Activated CD4-positive, alpha-beta T cell treated with anti-CD3 and anti-CD28 coated beads, Interleukin-10, Interleukin-2, amounts not matched to agents 100 ng/mL and 50 ng/mL, durations not matched to agents 16 hours and 8 hours (primary cell): ENCODE data around the gene TNFRSF21.
"Not testable (repeated sequence)": the region's sequence is repeated elsewhere in the genome, so short reads cannot be mapped to it uniquely, and the experiment has no call there.

Source experiments
- DNase-seq: peaks from one replicate; pipeline ENCODE4 v3.0.0-alpha.2; 2020

Gene TNFRSF21

DNA sequence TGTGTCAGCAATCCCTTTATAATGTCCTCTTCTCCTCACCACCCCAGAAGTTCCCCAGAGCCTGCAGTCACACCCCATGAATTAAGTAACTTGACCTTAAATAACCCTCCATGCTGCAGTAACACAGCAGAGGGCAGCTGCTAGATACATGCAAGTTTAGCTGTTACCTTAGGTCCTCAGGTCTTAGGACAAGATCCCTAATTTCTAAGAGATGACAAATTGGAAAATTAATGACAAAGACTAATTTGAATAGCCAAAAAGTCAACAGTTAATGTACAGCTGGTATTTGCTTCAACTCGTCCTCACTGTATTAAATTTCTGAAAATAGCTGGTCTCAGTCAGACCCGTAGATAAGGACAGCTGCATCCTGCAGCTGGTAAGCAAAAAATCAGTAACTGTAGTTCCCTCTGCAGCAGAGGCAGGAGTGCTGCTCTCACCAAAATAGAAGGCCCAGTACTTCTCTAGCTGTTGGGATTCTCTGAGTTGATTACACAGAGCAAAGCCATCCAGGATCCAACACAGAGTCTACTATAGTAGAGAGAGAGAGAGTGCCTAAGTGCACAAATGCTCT is 62.4 kb downstream of the TNFRSF21 start:
- no peak for DNase-seq

GRCh38 chr6:47246551-47246950 is 63.2 kb downstream of the TNFRSF21 start:
- DNase-seq = no peak

GRCh38 chr6:47245745-47246371 is 63.8 kb downstream of the TNFRSF21 start:
- DNase-seq = no peak

DNA sequence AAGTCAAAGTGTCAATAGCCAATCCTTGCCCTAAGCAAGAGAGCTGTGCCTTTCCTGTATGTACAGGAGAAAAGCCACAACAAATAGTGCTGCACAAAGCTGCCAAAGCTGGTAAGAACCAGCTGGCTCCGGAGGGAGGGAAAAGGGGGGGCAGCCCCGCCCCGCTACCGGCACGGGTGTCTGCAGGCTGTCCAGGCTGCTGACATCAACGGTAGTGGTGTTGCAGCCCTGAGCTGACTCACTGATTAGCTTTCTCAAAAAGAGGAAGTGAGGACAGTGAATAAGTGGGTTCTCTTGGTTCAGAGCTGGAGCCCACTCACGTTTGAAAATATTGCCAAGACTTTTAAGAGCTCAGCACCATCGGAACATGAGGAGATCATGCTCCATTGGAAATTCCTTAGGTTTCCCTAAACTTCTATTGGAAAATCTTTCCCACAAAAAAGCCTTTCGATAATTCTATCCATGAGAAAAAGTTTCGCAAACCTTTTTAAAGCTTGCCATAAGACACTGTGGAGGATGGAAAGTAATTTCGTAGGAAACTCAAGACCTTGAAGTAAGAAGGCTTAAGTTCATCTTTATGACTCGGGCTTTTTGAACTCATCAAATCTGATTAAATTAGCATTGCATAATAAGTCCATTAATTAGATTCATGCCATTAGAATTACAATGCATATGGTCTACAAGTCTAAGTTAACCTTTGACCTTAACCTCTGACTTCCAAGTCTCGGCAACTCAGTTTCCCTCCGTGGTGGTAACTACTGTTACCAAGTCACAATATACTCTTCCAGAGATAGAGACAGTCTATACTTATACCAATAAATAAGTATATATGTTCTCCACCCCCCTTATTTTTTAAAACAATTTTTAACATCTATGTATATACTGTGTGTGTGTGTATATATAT is 67.0 kb downstream of the TNFRSF21 start:
- DNase-seq = peak; percentile 43

DNA sequence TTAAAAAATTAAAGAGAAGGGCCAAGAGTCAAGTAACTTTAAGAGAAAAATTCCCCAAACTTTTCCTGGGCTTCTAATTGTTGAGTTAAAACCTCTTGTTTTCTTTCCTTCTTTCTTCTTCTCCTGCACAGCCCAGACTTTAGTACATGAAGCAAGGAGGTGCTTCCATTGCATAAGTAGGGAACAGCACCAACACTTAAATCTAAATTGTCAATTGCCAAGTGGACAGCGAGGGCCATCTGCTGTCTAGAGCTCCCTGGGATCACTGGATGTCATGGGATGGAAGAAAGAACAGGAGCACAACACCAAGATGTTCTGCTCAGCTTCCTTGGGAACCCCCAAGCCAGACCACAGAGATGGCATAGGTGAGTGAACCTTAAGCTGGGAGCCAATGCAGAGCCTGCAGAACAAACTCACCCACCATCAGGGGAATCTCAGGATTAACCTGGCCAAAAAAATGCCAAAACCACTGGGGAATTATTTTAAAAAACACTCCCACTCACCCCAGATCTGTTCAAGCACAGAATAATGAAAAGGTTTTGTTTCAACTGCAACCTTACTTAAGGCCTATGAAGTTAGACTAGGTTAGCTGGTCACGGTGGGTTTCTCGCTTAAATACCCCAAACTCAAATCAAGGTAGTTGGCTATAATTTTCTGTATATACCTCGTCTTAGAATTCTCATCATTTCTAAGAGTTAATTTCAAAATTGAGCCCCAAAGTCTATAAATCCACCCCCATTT is 67.8 kb downstream of the TNFRSF21 start:
- no peak for DNase-seq

GRCh38 chr6:47240277-47240890 is 69.3 kb downstream of the TNFRSF21 start:
- no peak for DNase-seq

DNA sequence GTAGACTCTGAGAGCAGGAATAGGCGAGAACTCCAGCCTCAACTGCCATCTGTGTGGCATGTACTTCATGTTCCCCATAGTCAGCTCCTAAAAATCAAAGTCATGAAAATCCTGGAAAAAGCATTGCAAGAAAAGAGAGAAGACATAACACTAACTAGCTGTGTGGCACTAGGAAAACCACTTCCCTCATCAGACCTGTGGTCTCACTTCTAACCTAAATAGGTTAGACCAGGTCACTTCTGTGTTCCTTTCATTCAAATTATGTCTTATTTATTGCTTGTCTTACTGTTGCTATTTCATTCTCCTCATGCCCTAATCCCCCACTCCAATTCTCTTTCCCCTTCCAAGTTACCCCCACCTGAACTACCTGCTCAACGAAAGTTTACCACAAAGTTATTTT is 70.2 kb downstream of the TNFRSF21 start:
- DNase-seq = no peak

- DNase-seq = no peak
These were observed 71.2 kb downstream of the TNFRSF21 start for GRCh38 chr6:47238456-47238995.

GRCh38 chr6:47237196-47237595 is 72.5 kb downstream of the TNFRSF21 start:
- no peak for DNase-seq

GRCh38 chr6:47235964-47236760 is 73.5 kb downstream of the TNFRSF21 start:
- DNase-seq = no peak

GRCh38 chr6:47235421-47235820 is 74.3 kb downstream of the TNFRSF21 start:
- no peak for DNase-seq

DNA sequence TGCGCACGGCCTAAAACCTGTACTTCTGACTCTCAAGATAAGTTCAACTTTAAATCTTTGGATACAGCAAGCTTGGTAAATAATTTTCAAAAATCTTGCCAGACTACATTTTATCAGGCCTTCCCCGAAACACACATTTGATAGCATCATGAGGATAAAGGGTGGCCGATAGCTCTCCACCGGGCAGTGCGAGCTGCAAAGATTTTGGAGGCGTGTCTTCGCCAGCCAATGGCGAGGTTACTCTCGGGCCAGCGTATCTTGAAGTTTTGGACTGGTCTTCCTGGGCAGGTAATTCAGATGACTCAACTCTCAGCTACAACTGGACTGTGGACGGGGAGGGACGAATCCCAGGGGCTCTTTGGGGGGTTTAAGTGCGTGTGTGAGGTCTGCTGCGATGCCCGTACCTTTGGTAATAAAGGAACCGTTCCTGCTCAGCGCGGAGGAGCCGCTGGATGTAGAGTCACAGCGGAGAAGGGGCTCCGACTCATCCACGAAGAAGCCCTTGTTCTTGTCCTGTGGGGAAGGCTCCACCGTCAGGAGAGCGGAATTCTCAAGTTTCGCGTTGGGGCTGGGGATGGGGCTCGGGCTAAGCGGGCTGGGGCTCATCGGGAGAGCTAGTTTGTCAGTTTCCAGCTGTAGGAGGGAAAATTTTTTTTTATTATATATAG is 75.3 kb downstream of the TNFRSF21 start:
- DNase-seq = no peak

GRCh38 chr6:47231151-47231550 is 78.6 kb downstream of the TNFRSF21 start:
- DNase-seq = no peak

DNA sequence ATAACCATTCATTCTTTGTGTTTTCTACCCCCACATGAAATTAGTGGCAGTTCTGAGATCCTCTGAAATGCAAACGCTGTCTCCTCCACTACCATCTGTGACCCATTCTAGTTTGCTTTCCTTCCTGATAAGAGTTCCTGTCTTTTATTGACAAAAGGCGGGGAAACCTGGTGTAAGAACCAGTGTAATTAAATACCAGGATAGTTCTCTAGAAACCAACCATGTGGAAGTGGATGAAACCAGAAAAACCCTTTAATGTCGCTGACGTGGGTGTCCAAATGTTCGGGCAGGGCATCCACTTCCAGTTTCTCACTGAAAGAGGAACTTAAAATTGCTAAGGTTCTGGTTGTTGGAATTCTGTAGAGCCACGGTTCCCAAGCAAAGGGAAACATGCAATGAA is 79.1 kb downstream of the TNFRSF21 start:
- no peak for DNase-seq

DNA sequence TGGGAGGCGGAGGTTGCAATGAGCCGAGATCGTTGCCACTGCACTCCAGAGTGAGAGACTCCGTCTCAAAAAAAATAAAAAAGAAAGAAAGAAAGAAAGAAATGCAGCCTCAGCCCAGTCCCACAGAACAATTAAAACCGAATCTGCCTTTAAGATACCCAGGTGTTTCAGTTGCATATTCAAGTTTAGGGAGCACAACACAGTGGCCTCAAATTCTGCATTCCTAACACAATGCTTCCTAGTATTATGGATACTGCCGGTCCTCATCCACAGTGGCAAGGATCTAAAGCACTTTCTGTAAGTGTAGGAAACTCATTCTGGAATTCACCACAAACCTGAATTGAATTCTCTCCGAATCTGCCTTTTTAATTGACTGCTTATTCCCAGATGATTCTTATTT is 80.5 kb downstream of the TNFRSF21 start:
- no peak for DNase-seq

- DNase-seq = not testable (repeated sequence)
These were observed 81.6 kb downstream of the TNFRSF21 start for GRCh38 chr6:47228093-47228492.

DNA sequence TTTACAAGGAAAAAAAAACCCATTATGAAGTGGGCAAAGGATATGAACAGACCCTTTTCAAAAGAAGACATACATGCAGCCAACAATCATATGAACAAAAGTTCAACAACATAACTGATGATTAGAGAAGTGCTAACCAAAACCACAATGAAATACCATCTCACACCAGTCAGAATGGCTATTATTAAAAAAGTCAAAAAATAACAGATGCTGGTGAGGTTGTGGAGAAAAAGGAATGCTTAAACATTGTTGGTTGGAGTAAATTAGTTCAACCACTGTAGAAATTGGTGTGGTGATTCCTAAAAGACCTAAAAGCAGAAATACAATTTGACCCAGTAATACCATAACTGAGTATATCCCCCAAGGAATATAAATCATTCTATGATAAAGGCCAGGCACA is 86.5 kb downstream of the TNFRSF21 start:
- not testable (repeated sequence) for DNase-seq

- DNase-seq = no peak
These were observed 88.1 kb downstream of the TNFRSF21 start for GRCh38 chr6:47221565-47221964.

DNA sequence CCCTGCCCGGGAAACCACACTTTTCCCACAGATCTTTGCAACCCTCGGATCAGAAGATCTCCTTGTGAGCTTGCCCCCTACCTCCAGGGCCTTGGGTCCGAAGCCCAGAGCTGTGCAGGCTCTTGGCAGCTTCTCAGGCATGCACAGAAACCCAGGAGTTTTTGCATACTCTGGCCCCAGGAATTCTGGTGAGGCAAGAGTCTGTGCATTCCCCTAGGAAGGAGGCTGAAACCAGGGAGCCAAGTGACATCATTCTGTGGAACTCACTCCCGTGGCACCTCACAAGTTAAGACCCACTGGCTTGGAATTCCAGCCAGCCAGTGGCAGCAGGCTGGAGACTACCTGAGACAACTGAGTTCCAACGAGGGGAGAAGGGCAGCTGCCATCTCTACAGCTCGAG is 100.1 kb downstream of the TNFRSF21 start:
- no peak for DNase-seq

DNA sequence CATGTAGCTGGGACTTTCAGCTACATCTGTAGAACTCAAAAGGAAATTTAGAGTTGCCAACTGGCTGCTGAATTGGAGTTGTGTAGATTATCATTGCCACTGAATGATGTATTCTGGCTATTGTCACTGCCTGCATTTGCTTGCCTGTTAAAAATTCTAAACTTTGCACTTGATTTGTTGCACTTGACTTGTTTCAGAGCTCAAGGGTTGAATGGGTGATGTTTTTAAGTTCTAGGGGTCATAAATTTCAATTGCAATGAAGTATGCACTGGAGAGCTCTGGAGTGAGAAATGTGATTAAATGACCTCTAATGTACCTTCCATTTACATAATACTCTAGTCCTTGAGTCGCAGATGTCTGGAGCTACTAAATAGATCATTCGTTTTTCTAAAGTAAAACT is 102.4 kb downstream of the TNFRSF21 start:
- no peak for DNase-seq

DNA sequence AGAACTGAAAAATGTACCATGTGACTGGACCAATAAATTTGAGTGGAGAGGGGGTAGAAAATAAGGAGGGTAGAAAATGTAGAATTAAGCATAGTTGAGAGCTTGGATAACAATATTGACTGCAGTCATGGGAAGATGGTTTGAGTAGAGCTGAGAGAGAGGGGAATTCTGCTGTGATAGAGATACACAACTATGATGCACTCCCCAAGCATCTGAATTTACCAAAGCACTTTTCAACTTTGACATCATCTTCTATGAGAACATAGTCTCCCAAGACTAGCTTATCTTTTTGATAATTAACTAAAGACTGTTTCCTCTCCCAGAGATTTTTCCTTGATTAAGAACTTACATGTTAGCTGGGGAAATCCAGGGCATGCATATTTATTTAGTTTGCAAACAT is 103.1 kb downstream of the TNFRSF21 start:
- DNase-seq = no peak
